NCI-H2081 treated with DMSO at 0.1 percent for 48 hours (cell line): ENCODE results near the gene LRRC36.
"Not testable (repeated sequence)": the region's sequence is repeated elsewhere in the genome, so short reads cannot be mapped to it uniquely, and the experiment has no call there.

Experiments
- DNase-seq: peaks from one replicate; lab custom pipeline; 2025; lab: John Stamatoyannopoulos, UW

LRRC36 gene

DNA sequence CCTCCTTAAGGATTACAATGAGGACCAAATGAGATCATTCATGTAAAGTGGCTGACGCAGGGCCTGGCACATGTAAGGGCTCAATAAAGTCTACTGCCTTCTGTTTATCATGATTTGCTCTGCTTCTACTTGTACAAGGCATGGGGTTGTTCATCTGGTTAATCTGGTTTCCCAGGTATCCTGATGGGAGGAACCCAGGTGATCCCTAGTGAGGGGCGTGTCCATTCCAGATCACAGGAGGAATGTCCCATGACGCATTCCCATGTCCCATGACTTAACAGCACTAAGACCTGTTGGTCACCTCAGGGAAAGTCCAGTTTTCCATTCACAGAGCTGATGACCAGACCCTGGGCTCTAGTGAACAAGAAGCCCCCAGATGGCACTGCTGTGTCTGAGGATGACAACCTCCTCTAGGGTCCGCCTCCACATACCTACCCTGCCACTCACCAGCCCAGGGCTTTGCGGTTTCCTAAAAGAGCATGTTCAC lies 78.2 kb downstream of the LRRC36 start:
- DNase-seq: no peak

DNA sequence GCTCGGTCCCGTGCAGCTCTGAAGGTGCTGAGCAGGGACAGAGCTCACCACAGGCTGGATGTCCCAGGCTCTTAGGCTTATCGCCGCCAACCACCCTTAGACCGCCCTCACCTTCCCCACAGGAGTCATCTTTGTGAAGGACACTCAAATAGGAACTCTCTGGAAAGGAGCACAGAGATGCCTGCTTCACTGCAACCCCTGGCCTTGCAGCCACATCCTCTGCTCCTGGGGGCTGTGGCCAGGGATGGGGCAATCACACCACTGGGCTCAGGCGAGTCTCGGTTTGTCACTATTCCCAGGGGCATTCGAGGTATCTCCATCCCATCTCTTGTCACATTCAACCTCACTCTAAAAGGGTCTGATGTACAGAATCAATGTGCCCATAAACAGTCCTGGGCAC lies 78.7 kb downstream of the LRRC36 start:
- DNase-seq: no peak

DNA sequence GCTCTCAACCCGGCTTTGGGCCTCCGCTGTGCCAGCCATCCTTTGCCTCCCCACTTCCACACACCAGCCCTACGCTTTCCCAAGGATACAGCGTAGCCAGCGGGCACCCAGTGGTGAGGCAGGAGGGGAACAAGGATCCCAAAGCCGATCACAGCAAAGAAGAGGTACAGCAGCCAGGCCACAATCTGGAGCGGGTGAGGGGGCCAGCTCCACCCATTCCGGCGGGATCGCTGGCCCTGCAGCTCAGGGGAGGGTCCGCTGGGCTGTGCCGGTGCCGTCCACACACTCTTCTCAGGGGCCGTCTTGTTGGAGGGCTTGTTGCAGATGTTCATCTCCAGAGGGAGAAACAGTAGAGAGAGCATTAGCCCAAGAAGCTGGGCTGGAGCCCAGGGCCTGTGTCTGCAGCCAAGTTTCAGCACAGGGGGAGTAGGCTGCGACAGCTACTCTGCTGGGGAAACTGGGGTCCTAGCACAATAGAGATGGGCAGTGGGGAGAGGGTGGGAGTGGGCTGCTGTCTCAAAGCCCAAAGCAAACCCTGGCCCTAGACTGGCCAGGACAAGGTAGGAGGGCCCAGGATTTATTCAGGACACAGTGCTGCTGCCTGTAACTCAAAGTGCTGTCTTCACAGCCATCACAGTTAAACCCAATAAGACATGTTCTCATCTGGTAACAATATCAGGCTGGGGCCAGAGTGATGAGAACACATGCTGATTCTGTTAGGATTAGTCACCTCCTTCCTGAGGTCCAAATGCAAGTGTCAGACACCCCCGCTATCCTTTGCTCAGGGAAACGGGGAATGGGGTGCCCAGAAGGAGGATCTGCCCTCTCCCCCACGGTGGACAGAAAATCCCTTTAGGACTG lies 79.7 kb downstream of the LRRC36 start:
- DNase-seq: no peak

DNA sequence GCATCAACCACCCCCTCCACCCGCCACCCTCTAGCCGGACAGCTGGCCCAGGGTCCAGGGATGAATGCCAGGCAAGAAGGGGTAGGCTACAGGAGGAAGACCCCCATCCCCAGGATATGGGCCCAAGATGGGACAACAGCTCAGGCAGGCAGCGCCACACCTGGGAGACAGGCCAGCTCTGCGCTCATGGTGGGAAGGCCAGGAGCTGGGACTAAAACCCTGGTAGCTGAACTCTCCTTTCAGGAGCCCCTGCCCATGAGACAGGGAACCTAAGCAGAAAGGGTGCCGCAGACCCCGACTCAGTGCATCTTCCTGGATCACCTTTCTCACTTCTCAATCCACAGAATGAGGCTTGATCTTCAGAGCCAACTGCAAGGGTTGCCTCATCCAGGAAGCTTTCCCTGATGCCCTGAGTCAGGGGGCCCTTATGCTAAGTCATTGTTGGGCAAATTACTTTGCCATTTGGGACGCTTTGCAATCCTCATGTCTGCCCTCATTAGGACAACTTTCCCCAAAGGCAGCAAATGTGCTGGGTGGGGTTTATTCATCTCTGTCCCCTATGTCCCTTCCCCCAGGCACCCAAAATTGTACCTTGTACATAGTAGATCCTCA lies 80.7 kb downstream of the LRRC36 start:
- no peak for DNase-seq

DNA sequence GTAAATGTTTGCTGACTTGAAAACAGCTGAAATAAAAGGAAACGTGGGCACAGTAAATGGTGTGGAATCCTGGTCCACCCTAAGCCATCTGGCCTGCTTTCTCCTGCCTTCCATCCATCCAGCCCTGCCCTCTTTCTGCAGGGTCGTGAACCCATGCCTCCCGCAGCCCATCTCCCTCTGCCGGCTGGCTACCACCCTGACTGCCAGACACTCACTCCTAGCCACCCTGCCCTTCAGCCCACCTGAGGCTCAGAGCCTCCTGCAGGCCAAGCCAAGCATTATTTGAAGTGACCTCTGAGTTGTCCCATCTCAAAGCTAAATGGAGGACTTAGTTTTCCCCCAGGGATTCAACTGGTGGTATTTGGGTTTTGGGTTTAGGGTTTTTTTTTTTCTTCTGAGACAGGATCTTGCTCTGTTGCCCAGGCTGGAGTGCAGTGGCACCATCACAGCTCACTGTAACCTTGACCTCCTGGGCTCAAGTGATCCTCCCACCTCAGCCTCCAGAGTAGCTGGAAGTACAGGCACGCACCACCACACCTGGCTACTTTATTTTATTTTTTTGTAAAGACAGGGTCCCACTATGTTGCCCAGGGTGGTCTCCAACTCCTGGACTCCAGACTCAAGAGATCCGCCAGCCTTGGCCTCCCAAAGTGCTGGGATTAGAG lies 81.3 kb downstream of the LRRC36 start:
- no peak for DNase-seq

DNA sequence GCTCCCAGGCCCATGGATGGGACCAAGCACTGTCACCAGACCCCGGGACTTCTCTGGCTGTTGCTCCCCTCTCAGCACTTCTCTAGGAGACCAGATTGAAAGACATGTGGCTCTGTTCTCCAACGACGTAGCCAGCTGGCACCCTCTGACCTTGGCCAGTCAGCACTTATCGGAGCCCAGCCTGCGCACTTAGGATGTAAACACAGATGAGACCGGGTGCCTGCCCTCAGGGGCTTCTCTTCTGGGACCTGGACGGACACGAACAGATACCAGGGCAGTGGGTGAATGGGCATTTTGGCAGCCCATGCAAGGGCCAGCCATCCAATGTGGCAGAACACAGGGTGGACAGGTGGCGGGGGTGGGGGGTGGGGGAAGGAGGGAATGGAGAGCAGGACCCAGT lies 83.0 kb downstream of the LRRC36 start:
- no peak for DNase-seq

DNA sequence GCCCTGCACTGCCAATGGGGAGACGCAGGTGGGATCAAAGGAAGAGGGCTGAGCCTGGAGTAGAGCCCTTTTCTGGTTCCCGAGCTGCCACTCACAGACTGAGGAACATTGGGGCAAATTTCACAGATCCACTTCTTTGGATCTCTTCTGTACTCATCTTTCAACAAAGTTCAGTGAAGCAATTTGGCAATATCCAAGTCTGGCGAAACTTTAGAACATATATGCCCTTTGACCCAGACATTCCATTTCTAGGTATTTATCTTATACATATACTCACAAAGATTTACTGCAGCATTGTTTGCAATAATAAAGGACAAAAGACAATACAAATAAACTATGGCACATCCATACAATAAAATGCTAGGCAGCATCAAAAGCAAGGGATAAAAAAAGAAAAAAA lies 84.7 kb downstream of the LRRC36 start:
- no peak for DNase-seq

DNA sequence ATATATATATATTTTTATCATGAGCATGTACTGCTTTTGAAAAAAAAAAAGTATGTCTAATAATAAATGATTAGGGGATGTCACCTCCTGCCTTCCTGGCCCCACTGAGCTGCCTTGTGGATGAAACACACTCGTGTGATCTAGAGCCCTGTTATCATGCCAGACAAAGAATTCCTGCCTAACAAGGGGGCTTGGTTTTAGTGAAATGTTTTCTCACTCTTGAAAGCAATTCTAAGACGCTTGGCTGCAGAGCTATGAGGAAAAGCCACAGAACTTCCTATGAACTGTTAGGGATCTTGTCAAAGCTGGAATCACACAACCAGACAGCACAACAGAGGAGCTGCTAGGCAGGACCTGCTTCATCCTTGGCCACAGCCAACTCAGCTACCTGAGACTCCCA lies 85.7 kb downstream of the LRRC36 start:
- no peak for DNase-seq

DNA sequence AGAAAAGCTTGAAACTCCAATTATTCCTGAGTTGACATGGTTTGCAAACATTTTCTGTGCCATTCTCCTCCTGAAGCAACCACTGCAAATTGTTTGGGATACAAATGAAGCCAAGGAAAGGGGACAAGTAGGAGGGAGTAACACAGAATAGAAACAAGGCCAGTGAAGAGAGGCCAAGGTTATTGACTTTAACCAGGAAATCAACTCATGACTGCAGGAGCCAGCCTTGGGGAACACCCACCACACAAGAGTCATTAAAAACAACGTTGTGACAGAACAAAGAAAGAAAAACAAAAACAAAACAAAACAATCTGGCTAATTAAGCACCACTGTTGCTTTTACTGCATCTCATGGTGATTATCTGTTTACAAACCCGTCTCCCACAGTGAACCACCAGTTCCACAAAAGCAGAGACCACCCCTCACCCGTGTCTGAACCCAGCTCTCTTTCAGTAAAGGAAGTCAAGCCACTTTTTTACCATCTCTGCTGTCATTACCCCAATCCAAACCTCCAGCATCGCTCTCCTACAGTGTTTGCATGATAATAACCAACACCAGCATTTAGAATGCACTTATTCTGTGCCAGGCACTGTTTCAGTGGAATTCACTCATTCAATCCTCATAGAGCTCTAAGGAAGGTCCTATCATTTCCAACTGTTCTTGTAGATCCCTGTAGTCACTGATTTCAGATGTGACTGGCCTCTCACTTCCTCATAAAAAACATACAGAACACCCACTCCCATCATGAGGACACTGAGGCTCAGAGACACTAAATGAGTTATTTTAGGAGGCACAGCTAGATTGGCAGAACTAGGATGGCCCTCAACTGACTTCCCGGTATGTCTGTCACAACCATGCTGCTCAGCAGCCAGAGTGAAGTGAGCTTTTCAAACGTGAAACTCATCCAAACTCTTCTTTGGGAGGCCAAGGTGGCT lies 87.6 kb downstream of the LRRC36 start:
- DNase-seq: no peak

DNA sequence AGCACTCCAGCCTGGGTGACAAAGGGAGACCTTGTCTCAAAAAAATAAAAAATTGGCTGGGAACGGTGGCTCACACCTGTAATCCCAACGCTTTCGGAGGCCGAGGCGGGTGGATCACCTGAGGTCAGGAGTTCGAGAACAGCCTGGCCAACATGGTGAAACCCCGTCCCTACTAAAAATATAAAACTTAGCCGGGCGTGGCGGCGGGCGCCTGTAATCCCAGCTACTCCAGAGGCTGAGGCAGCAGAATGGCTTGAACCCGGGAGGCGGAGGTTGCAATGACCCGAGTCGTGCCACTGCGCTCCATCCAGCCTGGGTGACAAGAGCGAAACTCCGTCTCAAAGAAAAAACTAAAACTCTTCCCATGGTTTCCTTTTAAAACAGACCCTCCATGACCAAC lies 88.8 kb downstream of the LRRC36 start:
- not testable (repeated sequence) for DNase-seq

DNA sequence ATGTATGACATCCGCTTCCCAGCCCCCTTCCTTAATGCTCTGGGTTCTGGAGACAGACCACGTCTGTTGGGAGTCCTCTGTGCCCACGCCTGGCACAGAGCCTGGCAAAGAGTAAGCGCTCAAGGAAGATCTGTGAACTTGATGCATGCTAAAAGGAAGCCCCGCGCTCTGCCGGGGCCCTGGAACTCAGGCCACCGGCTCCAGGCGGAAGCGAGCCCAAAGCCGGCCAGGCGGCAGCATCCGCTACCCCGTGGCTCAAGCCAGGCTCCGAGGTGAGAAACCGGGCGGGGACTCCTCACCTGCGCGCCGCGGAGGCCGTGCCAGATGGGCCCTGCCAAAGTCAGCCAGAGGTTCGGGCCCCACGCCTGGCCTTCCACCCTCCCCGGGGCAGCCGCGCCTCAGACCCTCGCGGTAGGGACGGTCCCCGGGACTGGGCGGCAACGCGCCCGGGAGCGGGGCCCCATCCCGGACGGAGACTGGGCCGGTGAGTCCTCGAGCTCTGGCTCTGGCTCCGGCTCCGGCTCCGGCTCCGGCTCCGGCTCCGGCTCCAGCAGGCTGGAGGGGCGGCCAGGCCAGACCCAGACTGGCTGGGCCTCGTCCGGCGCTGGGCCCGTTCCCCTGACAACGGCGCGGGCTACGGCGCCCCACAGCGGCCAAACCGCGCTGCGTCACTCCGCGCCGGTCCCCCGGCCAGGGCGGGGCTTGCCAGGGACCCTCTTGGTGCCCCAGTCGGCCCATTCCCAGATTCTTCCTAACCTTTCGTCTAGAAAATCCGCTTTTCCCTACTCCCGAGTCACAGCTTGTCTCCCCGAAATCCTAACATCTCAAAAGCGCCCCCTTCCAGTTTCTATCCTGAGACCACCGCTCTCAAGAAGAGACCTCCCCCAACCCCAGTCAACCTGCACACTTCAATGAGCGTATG lies 89.5 kb downstream of the LRRC36 start, which contains the start of gene ZDHHC1:
TSS of gene ZDHHC1 (minus strand) at position 606 of the 922 bp plus-strand sequence. CDS start 8,702 bp downstream, outside the sequence.
- no peak for DNase-seq

DNA sequence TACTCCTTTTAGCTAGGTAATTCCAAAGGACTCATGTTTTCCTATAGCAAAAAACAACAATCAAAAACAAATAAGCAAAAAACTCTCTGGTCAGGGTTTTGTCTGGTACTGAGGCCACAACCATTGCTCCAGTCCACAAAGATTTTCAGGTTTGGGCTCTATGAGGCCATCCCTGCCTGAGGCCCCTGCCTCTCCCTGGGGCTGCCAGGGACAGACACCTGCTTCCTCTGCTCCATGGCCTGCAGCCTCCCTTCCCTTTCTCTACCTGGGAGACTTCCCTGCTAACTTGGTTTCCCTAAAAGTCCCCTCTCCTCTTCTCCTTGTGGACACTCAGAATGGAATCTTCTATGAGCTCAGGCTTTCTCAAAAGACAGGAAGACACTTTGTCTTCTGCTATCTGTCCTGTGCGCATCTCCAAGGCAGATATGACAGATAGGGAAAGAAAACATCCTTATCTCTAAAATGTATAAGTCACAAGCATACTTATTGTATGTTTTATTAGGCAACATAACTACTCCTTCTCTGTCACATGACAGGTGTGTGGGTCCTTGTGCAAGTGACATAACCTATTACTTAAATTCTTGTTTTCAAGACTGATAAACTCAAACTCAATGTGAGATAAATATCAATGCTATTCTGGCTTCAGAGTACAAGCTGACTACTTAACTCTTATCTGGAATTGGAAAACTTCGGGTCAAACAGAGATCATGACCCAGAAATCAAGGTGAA lies 90.9 kb downstream of the LRRC36 start:
- no peak for DNase-seq

DNA sequence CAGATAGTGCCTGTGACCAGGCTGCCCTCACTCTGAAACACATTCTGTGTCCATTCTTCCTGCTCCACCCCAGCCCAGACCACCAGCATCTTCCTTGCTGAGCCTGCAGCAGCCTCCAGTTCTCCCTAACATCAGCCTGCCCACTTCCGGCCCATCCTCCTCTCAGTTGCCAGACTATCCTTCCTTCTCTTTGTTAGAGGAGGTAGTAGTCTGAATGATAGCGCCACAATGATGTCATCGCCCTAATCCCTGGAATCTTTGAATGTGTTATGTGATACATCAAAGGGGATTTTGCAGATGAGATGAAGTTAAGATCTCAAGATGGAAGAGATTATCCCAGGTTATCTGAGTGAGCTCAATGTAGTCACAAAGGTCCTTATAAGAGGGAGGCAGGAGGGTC lies 92.9 kb downstream of the LRRC36 start:
- no peak for DNase-seq

DNA sequence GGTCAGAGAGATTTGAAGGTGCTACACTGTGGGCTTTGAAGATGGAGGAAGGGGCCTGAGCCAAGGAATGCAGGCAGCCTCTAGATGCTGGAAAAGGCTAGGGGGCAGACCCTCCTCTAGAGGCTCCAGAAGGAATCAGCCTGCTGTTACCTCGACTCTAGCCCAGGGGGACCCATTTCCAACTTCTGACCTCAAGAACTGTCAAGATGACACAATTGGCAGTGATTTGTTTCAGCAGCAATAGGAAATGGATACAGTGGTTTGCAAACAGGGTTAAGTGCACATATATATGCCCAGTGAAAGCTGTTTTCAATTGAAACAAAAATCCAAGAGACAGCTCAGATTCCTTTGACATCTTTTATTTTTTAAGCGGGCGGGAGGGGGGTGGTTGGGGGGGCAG lies 93.3 kb downstream of the LRRC36 start:
- no peak for DNase-seq

DNA sequence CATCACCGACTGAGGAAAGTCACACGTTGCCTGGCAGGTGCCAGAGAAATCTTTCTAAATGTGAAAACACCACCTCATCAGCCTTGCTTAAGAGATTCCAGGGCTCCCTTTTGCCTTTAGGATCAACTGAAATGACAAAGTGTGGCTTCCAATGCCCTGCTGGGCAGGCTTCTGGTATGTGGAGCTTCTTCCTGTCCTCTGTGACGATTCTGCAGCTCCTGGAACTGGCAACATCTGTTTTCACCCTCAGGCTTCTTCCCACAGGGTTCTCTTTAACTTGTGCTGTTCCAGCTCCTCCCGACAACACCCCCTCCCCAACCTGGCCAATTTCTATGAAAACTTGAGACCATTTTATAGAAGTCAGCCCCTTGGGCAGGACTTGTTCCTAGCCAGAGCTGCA lies 94.4 kb downstream of the LRRC36 start:
- no peak for DNase-seq

DNA sequence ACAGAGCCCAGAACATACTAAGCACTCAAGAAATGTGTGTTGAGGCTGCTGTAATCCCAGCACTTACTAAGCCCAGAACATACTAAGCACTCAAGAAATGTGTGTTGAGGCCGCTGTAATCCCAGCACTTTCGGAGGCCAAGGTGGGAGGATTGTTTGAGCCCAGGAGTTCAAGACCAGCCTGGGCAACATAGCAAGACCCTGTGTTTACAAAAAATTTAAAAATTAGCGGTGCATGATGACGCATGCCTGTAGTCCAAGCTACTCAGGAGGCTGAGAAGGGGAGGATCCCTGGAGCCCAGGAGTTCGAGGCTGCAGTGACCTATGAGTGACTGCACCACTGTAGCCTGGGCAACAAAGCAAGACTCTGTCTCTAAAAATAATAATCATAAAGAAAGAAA lies 96.4 kb downstream of the LRRC36 start:
- DNase-seq: no peak

DNA sequence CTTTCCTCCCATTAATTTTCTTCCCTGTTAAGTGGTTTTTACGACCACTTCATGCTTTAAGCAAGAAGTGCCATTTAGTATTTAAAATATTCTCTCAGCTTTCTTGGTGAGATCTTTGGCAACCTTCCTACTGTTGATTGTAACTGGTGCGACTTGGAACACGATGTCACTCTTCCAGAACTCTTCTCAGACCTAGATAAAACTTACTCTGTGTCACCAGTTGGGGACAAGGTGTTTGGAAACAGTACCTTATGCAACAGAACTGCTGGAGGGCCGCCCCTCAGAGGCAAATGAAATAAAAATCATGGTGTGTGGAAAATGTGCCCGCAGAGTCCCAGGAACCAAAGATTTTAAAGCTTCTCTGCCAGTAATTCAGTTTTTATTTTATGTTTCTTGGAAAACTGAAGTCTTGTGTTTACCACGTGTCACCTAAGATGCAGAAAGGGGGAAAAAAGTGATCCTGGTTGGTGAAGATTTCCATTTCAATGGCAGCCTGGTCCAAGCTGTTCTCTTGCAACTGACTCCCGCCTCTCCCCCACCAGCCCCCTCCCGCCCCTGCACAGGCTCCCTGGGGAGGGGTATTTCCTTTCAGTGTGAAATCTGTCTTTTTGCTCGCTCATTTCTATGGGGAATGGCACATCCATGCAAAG lies 97.1 kb downstream of the LRRC36 start:
- no peak for DNase-seq

DNA sequence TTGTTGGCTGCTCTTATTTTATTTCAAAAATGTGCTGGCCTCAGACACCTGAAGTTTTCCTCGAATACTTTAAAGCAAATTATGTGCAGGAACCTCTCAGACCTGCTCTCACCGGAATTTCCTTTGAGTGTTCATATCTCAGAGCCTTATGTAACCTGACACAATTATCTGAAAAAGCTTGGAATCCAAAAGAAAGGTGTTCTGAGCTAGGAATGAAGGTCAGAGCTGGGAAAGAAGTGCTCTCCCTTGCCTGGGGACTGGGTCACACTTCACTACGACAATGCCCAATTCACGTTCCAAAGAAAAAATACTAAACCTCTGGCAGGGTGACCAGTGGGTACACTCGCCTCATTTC lies 97.6 kb downstream of the LRRC36 start:
- no peak for DNase-seq

DNA sequence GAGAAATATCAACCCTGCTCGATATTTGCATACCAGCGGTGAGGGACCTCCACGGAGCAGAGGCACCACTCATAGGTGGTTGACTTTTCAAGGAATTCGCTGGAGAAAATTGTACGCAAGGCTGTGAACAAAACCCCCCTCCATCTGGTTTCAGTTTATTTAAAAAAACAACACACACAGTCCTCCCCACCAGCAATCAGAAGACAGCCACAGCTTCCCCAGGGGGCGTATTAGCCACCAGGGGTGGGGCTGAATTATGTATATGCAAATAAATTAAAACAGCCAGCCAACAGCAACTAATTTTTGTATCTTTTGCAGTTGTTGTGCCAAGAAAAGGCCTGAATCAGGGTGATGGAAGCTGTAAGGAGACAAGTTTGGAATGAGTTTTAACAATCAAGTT lies 98.4 kb downstream of the LRRC36 start:
- DNase-seq: no peak

DNA sequence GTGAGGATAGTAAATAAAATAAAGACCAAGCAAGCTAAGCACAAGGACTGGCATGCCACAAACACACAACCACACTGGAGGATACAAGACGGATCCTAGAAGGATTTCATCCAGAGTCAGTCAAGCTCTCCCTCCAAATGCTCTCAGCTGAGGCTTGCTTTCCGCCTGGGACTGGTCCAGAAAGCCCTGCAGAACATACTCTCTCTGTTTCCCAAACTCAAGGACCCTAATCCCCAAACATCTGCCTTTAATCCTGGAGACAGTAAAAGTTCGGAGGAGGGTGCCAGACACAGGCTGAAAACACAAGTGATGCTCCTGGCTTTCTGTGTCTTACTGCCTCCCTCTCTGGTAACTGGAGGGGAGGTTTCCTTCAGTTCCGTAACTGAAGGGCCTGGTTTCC lies 99.0 kb downstream of the LRRC36 start:
- no peak for DNase-seq
